NCI-H748 treated with DMSO at 0.1 percent for 48 hours (cell line): ENCODE measurements around the gene SP140L.
"Not testable (repeated sequence)": the region's sequence is repeated elsewhere in the genome, so short reads cannot be mapped to it uniquely, and the experiment has no call there.

Experiments
- DNase-seq: peaks from one replicate; lab custom pipeline; 2025; lab: John Stamatoyannopoulos, UW

SP140L gene

GRCh38 chr2:230362030-230362691 lies 35.2 kb downstream of the SP140L start:
- DNase-seq: no peak

- no peak for DNase-seq
These were observed 55.1 kb downstream of the SP140L start for GRCh38 chr2:230382108-230382507.

GRCh38 chr2:230383453-230383852 lies 56.5 kb downstream of the SP140L start:
- no peak for DNase-seq

GRCh38 chr2:230384986-230385385 lies 58.0 kb downstream of the SP140L start:
- no peak for DNase-seq

- DNase-seq: no peak
These were observed 67.3 kb downstream of the SP140L start for GRCh38 chr2:230394301-230394700.

- not testable (repeated sequence) for DNase-seq
These were observed 71.7 kb downstream of the SP140L start for GRCh38 chr2:230398698-230399097.

GRCh38 chr2:230400041-230400440 lies 73.0 kb downstream of the SP140L start:
- no peak for DNase-seq

GRCh38 chr2:230400454-230400853 lies 73.5 kb downstream of the SP140L start:
- no peak for DNase-seq

GRCh38 chr2:230401026-230401425 lies 74.0 kb downstream of the SP140L start:
- DNase-seq: not testable (repeated sequence)

GRCh38 chr2:230403746-230404145 lies 76.8 kb downstream of the SP140L start:
- no peak for DNase-seq

- no peak for DNase-seq
These were observed 78.8 kb downstream of the SP140L start for GRCh38 chr2:230405824-230406223.

GRCh38 chr2:230408244-230408842 lies 81.3 kb downstream of the SP140L start:
- DNase-seq: no peak

- DNase-seq: not testable (repeated sequence)
These were observed 82.3 kb downstream of the SP140L start for GRCh38 chr2:230409316-230409715.

GRCh38 chr2:230410263-230410662 lies 83.3 kb downstream of the SP140L start:
- DNase-seq: no peak

- DNase-seq: no peak
These were observed 84.0 kb downstream of the SP140L start for GRCh38 chr2:230410861-230411569.

- DNase-seq: peak; percentile 12
These were observed 84.8 kb downstream of the SP140L start for GRCh38 chr2:230411570-230412370.

GRCh38 chr2:230412371-230412711 lies 85.3 kb downstream of the SP140L start:
- DNase-seq: no peak

- no peak for DNase-seq
These were observed 85.9 kb downstream of the SP140L start for GRCh38 chr2:230412846-230413245.

- DNase-seq: no peak
These were observed 86.5 kb downstream of the SP140L start for GRCh38 chr2:230413479-230413878.

- DNase-seq: no peak
These were observed 87.3 kb downstream of the SP140L start for GRCh38 chr2:230414302-230414701.

GRCh38 chr2:230416061-230416721 lies 89.2 kb downstream of the SP140L start, which contains the start of gene SP100:
Gene SP100, plus strand, starts transcription at chr2:230416201. Its CDS starts 96 bp downstream, at chr2:230416297.
- no peak for DNase-seq

GRCh38 chr2:230417436-230417835 lies 90.4 kb downstream of the SP140L start:
- DNase-seq: no peak
